Stomach (tissue), 4 donors: ENCODE results near the gene VWCE.

Experiments used
- EP300 ChIP-seq: sonication (generic); formaldehyde crosslinking; IDR thresholded peaks from one replicate; pipeline ENCODE4 v1.6.1; 2017; ENCODE audit warnings: antibody characterized with exemption
- POLR2A ChIP-seq, 4 donors: fragments of 450-650 bp; IDR thresholded peaks; one replicate each; pipeline ENCODE4 v1.6.1; 2016; ENCODE audit warnings: antibody characterized with exemption in 4 of 4, control low read depth in 2 of 4, mild to moderate bottlenecking in 1 of 4, moderate library complexity in 1 of 4
- POLR2AphosphoS5 ChIP-seq, 3 donors: sonication (generic); formaldehyde crosslinking; IDR thresholded peaks; one replicate each; pipeline ENCODE4 v1.6.1; 2016; ENCODE audit warnings: antibody characterized with exemption in 3 of 3
- TF ChIP-seq, protein P1 (sequence below), 7 experiments: fragments of 450-650 bp in 4 of 7; fragments of 200-600 bp in 3 of 7; sonication (generic) in 3 of 7; IDR thresholded peaks; one replicate each; pipeline ENCODE4 v1.5.1; 2016 to 2019; ENCODE audit warnings: antibody characterized with exemption in 7 of 7, control low read depth in 2 of 7, mild to moderate bottlenecking in 1 of 7

GRCh38 chr11:61272731-61273130 is 22.4 kb downstream of the VWCE start:
- TF ChIP-seq, protein P1, sequence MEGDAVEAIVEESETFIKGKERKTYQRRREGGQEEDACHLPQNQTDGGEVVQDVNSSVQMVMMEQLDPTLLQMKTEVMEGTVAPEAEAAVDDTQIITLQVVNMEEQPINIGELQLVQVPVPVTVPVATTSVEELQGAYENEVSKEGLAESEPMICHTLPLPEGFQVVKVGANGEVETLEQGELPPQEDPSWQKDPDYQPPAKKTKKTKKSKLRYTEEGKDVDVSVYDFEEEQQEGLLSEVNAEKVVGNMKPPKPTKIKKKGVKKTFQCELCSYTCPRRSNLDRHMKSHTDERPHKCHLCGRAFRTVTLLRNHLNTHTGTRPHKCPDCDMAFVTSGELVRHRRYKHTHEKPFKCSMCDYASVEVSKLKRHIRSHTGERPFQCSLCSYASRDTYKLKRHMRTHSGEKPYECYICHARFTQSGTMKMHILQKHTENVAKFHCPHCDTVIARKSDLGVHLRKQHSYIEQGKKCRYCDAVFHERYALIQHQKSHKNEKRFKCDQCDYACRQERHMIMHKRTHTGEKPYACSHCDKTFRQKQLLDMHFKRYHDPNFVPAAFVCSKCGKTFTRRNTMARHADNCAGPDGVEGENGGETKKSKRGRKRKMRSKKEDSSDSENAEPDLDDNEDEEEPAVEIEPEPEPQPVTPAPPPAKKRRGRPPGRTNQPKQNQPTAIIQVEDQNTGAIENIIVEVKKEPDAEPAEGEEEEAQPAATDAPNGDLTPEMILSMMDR (IDR thresholded peaks at IDR 0.05): no peak
- TF ChIP-seq POLR2A (IDR thresholded peaks at IDR 0.05): no peak
- no peak for TF ChIP-seq POLR2AphosphoS5 (IDR thresholded peaks at IDR 0.05)
- no peak for TF ChIP-seq EP300
